Naive thymus-derived CD8-positive, alpha-beta T cell (primary cell): ENCODE results near the gene CISD3. TPM values are rescaled to one million over a fixed set of nuclear protein-coding genes. Genes with fewer than 3 reads are reported as not detected.

Source experiments
- ATAC-seq, 2 donors: fragments of 150-1000 bp; cut with Tn5 transposase in 1 of 2; sonication (Bioruptor Pico), chemical (Tn5 transposase) in 1 of 2; 1 replicate in 1 of 2; 2 replicates in 1 of 2; pipeline ENCODE4 v1.10.0; 2021; ENCODE audit warnings: mild to moderate bottlenecking in 2 of 2, moderate library complexity in 2 of 2
- POLR2A ChIA-PET: fragments of 350-600 bp; sonication (Branson Sonifier 250); formaldehyde crosslinking; loops from one replicate; lab custom pipeline; 2021; ENCODE audit warnings: antibody characterized with exemption; lab: Charles Lee
- DNase-seq, 10 donors: peaks; one replicate each; pipeline versions ENCODE4 v3.0.0 to v3.0.0-alpha.2; 2020 to 2022
- H3K27ac Mint-ChIP-seq, 10 donors: one replicate each; pipeline ENCODE4 v1.8.0; 2020 to 2022; ENCODE audit warnings: mild to moderate bottlenecking in 10 of 10, mixed read lengths in 10 of 10, moderate library complexity in 4 of 10, inconsistent platforms in 1 of 10
- H3K27me3 Mint-ChIP-seq, 5 donors: one replicate each; pipeline ENCODE4 v1.8.0; 2021 to 2022; ENCODE audit warnings: mixed read lengths in 5 of 5
- H3K36me3 Mint-ChIP-seq, 3 donors: one replicate each; pipeline ENCODE4 v1.8.0; 2020 to 2022; ENCODE audit warnings: mixed read lengths in 3 of 3, mild to moderate bottlenecking in 2 of 3, inconsistent platforms in 1 of 3
- H3K4me1 Mint-ChIP-seq, 4 donors: one replicate each; pipeline ENCODE4 v1.8.0; 2021 to 2022; ENCODE audit warnings: mixed read lengths in 4 of 4
- H3K4me3 Mint-ChIP-seq, 10 donors: one replicate each; pipeline ENCODE4 v1.8.0; 2020 to 2022; ENCODE audit warnings: mild to moderate bottlenecking in 10 of 10, mixed read lengths in 10 of 10, moderate library complexity in 6 of 10, inconsistent platforms in 1 of 10
- H3K9me3 Mint-ChIP-seq, 9 donors: one replicate each; pipeline ENCODE4 v1.8.0; 2020 to 2022; ENCODE audit warnings: mixed read lengths in 9 of 9, mild to moderate bottlenecking in 3 of 9, inconsistent platforms in 1 of 9, moderate library complexity in 1 of 9
- polyA plus RNA-seq, 3 donors: library from polyadenylated mRNA; unstranded; fragments of 300-500 nt; fragmentation: Illumina TruSeq; gene quantifications; one replicate each; pipeline ENCODE4 v1.2.3, GENCODE V29; 2021
- total RNA-seq, 8 experiments: library from RNA in 2 of 8; stranded (reverse) in 2 of 8; gene quantifications; one replicate each; pipeline ENCODE4 v1.2.3 and lab custom pipeline; 2021 to 2026

CISD3 gene
- total and polyA plus RNA-seq, 5 experiments from 2014 or later, result 10.7 to 63.3 (median 40.5) TPM

DNA sequence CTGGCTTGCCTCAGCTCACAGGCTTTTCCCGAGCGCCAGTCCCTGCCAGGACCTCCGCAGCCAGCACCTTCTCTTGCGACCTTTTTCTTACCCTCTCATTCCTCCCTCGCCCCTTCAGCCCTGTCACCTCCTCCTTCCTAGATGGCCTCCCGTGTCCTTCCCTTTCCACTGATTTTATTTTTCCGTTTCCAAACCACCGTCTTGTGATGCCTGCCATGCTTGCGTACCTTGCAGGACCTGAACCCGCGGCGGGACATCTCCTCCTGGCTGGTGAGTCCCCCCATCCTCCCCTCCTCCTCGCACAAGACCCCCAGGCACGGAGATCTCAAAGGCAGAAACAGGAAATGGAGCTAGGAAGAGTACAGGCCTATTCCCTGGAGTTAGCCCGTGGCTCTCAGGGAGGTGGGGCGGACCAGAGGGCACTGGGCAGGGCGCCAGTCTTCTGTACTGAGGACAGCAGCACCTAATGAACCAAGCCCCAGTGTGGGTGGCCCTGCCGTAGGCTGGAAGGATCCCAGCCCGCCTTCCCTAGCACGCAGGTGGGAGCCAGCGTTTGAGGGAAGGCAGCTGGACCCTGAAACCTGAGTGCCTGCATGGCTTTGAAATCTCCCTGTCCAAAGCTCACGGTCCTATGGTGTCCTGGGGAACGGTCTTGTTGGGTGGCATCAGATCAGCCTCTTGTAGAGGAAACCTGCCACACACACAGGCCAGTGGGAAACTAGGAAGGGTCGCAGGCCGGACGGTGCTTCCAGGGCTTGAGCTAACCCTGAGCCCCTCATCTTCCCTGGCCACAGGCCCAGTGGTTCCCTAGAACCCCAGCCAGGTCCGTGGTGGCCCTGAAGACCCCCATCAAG lies 612 bp downstream of the CISD3 start:
- DNase-seq (no peak), ATAC-seq (no peak)
- Mint-ChIP-seq H3K36me3 (peaks cover 0 to 14% (median 0%) of the 10 kb centered on the region in 3 donors), H3K27ac (peak overlapping the region; percentile 85 to 97 (median 93)), H3K27me3 (peaks cover 0 to 2% (median 0%) of the 10 kb centered on the region in 5 donors), H3K9me3 (no peaks in the 10 kb centered on the region), H3K4me1 (peaks cover 33 to 80% (median 79%) of the 10 kb centered on the region in 4 donors), H3K4me3 (peak overlapping the region; percentile 84 to 98 (median 95))
- POLR2A ChIA-PET, result interaction anchor here (0.6 to 6.1 kb wide), 10 partner anchors 22 to 423 kb away, joined by 3 to 75 read pairs (median 6); partner anchors contain the start of genes EPOP, LASP1, MLLT6 and PSMB3

DNA sequence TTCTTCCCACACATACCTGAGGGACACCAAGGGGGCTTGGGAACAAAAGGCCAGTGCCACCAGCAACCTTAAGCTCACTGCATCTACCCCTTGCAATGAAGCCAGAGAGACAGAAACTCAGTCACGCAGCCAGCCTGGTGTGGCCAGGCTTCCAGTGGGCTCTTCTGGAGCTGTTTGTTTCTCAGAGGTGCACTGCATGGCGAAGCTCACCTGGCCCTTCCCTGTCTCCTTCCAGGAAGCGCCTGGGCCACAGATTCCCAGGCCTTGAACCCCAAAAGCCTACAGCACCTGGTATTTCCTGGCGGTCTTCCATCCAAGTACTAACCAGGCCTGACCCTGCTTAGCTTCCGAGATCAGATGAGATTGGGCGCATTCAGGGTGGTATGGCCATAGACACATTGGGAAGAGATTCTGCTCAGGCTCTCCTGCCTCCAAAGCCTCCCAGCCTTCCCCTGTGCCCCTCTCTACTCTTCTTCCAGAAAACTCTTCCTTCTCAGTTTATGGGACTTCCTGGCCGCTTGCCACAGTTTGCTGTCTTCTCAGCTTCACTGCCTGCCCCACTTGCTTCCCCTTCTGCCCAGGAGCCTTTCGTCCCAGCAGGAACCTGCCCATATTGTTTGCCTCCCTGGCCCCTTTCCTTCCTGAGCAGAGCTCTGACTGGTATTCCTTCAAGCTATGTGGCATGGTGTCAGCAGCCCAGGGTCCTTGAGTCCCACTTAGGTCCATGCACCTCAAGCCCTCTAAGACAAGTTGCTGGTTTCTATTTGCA lies 1.6 kb downstream of the CISD3 start:
- H3K9me3 Mint-ChIP-seq, result no peaks in the 10 kb centered on the region
- peak overlapping the region; percentile 51 to 96 (median 86) for H3K27ac Mint-ChIP-seq
- DNase-seq (no peak), ATAC-seq (no peak)
- POLR2A ChIA-PET, result interaction anchor here (1.4 to 6.1 kb wide), 5 partner anchors 21 to 57 kb away, joined by 5 to 75 read pairs (median 8); partner anchors contain the start of genes EPOP, MLLT6 and PSMB3
- peaks cover 0 to 10% (median 0%) of the 10 kb centered on the region in 3 donors for H3K36me3 Mint-ChIP-seq
- H3K4me3 Mint-ChIP-seq, result peak overlapping the region; percentile 45 to 98 (median 95)
- H3K27me3 Mint-ChIP-seq, result peaks cover 0 to 2% (median 0%) of the 10 kb centered on the region in 5 donors
- peaks cover 33 to 73% (median 71%) of the 10 kb centered on the region in 4 donors for H3K4me1 Mint-ChIP-seq

DNA sequence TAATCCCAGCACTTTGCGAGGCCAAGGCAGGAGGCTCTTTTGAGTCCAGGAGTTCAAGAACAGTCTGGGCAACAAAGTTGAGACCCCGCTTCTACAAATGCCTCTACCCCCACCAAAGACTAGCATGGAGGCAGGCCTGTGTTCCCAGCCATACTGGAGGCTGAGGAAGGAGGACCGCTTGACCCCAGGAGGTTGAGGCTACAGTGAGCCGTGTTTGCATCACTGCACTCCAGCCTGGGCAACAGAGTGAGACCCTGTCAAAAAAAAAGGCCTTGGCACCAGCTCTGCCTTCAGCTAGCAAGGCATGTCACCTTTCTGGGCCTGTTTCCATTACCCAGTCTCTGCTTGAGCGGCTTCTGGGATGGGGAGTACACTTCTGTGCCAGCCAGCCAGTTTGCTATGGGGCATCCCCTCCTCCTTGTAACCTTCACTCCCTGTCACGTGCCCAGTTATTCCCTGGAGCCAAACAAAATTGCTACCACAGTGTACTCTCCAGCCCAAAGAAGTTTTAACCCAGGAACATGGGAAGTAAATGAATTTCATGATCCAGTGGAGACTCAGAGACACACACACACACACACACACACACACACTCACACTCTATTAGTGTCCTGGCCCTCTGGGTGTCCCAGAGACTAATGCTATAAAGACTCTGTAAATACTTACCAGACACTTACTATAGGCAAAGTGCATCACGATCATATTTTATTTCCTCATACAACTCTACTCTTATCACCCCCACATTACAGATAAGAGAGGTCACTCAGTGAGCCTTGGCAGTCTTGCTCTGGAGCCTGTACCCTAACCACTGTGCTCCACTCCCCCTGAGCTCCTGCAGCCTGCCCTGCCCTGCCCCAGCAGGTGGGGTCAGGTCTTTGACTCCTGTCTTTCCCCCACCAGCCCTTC lies 2.5 kb downstream of the CISD3 start:
- ATAC-seq (no peak), DNase-seq (no peak)
- POLR2A ChIA-PET, result interaction anchor here (6.1 kb wide), 1 partner anchor 27 kb away, joined by 75 read pairs; the partner anchor contains the start of gene MLLT6
- H3K9me3 Mint-ChIP-seq, result no peaks in the 10 kb centered on the region
- peaks cover 0 to 2% (median 0%) of the 10 kb centered on the region in 5 donors for H3K27me3 Mint-ChIP-seq
- peaks cover 32 to 65% (median 64%) of the 10 kb centered on the region in 4 donors for H3K4me1 Mint-ChIP-seq
- H3K4me3 Mint-ChIP-seq, result peak overlapping the region in 8 of 10 donors; percentile 45 to 97 (median 90)
- H3K36me3 Mint-ChIP-seq, result peaks cover 0 to 10% (median 0%) of the 10 kb centered on the region in 3 donors
- peak overlapping the region; percentile 40 to 94 (median 84) for H3K27ac Mint-ChIP-seq

DNA sequence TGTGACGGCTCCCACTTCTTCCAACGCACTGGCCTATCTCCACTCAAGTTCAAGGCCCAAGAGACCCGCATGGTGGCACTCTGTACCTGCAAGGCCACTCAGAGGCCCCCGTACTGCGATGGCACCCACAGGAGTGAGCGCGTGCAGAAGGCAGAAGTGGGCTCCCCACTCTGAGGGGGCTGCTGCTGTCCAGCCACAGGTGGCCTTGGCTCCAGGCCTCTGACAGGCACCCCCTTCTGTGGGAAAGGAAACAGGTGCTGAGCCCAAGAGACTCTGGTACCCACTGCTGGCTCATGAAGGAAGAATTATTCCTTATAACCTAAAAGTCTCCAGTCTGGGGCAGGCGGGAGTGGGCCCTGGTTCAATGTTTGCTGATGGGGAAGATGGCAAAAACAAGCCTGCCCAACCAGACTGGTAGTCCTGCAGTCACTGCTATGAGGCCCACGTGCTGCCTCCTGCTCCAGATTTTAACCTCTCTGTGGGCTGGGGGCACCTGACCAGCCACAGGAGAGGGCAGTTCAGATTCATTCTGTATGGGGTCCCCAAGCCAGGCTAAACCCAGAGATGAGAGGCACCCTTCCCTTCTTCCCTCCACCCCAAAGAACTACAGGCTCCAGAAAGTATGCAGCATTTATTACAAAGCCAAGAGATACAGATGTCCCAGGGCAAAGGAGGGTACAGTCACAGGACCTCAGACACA lies 3.3 kb downstream of the CISD3 start:
- Mint-ChIP-seq H3K4me1 (peaks cover 24 to 57% (median 56%) of the 10 kb centered on the region in 4 donors), H3K9me3 (no peaks in the 10 kb centered on the region), H3K27me3 (no peaks in the 10 kb centered on the region), H3K4me3 (peak overlapping the region in 3 of 10 donors; percentile 29 to 54 (median 48)), H3K27ac (peak overlapping the region in 8 of 10 donors; percentile 34 to 85 (median 77)), H3K36me3 (peaks cover 0 to 10% (median 0%) of the 10 kb centered on the region in 3 donors)
- ATAC-seq, result no peak
- DNase-seq, result no peak
- POLR2A ChIA-PET, result interaction anchor here (2.4 to 6.1 kb wide), 2 partner anchors 28 to 57 kb away, joined by 30 to 75 read pairs; partner anchors contain the start of genes EPOP and MLLT6

GRCh38 chr17:38733982-38734973 lies 4.1 kb downstream of the CISD3 start:
- Mint-ChIP-seq H3K4me3 (no peak overlapping the region), H3K27ac (peak overlapping the region in 7 of 10 donors; percentile 29 to 74 (median 44)), H3K36me3 (peaks cover 0 to 10% (median 0%) of the 10 kb centered on the region in 3 donors), H3K4me1 (peaks cover 24 to 49% (median 48%) of the 10 kb centered on the region in 4 donors), H3K9me3 (no peaks in the 10 kb centered on the region), H3K27me3 (no peaks in the 10 kb centered on the region)
- ATAC-seq (peak in 1 of 2 donors; percentile 24), DNase-seq (peak in 4 of 10 donors; percentile 22 to 35 (median 30))
- POLR2A ChIA-PET, result interaction anchor here (0.7 to 6.1 kb wide), 9 partner anchors 13 to 358 kb away, joined by 3 to 75 read pairs (median 5); partner anchors contain the start of genes EPOP, MLLT6 and PSMB3

DNA sequence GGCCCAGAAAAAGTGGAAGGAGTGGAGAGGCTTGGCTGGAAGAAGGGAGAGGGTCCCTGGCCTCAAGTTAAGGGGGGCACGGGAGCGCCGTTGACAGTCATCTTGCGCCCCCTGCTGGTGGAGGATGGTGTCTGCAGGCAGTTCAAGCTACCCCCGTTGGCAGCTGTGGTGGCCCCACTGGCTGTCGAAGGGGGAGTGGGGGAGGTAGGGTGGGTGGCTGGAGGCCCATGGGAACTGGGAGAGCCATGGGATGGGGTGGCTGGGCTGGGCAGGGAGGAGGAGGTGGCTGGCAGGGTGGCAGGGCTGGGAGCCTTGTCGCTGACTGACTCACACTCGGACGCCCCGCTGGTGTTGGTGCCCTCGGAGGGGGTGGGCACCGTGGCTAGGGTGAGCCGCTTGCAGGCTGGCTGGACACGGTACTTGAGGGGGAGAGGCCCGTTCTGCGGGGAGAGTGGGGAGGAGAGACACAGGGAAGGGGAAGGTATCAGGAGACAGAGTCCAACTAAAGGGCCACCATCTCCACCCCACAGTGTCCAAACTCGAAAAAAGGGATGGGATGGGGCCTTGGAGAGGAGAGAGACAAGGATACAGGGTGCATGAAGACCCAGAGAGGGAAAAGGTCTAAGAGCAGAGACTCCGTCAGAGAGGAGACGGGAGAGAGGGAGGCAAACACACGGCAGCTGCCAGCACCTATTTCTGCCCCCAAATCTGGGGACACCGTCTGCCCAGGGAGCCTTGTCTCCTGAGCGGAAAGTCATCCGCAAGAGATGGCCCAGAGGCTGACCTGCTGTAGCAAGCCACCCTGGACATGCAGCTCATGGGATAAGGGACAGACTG lies 5.2 kb downstream of the CISD3 start:
- ATAC-seq, result peak; percentile 34 to 47
- no peaks in the 10 kb centered on the region for H3K27me3 Mint-ChIP-seq
- DNase-seq, result peak; percentile 55 to 88 (median 76)
- H3K9me3 Mint-ChIP-seq, result no peaks in the 10 kb centered on the region
- peak overlapping the region in 1 of 10 donors; percentile 59 for H3K27ac Mint-ChIP-seq
- peaks cover 0 to 10% (median 0%) of the 10 kb centered on the region in 3 donors for H3K36me3 Mint-ChIP-seq
- peak overlapping the region in 1 of 10 donors; percentile 11 for H3K4me3 Mint-ChIP-seq
- peaks cover 21 to 46% (median 42%) of the 10 kb centered on the region in 4 donors for H3K4me1 Mint-ChIP-seq
- POLR2A ChIA-PET, result interaction anchor here (0.7 to 6.1 kb wide), 9 partner anchors 17 to 357 kb away, joined by 3 to 75 read pairs (median 5); partner anchors contain the start of genes EPOP, MLLT6 and PSMB3

GRCh38 chr17:38738007-38738662 lies 8.0 kb downstream of the CISD3 start:
- no peaks in the 10 kb centered on the region for H3K9me3 Mint-ChIP-seq
- ATAC-seq (no peak), DNase-seq (no peak)
- peaks cover 0 to 2% (median 0%) of the 10 kb centered on the region in 3 donors for H3K36me3 Mint-ChIP-seq
- peaks cover 8 to 22% (median 20%) of the 10 kb centered on the region in 4 donors for H3K4me1 Mint-ChIP-seq
- peak overlapping the region in 2 of 10 donors; percentile 18 to 79 for H3K27ac Mint-ChIP-seq
- no peak overlapping the region for H3K4me3 Mint-ChIP-seq
- peaks cover 0 to 6% (median 3%) of the 10 kb centered on the region in 5 donors for H3K27me3 Mint-ChIP-seq
- POLR2A ChIA-PET, result interaction anchor here (0.7 to 2.0 kb wide), 2 partner anchors 12 to 33 kb away, joined by 4 to 6 read pairs; partner anchors contain the start of gene MLLT6

DNA sequence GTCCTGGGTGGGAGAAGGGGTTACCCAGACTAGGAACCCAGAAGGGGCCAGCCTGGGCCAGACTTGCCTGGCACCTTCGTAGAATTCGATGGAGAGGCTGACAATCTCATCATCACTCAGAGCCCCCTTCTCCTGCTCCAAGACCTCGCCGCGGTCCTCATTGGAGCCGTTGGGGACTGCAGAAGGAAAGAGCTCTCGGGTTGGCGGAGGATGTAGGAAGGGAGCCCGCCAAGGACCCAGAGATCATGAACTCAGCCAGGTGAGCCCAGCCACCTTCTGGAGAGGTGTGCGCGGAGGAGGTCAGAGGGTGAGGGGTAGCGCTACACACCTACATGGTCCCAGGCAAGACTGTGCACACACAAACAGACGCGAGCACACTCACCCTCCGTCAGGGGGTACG lies 8.5 kb downstream of the CISD3 start:
- Mint-ChIP-seq H3K27me3 (peaks cover 0 to 10% (median 3%) of the 10 kb centered on the region in 5 donors), H3K9me3 (no peaks in the 10 kb centered on the region), H3K4me3 (no peak overlapping the region), H3K36me3 (no peaks in the 10 kb centered on the region), H3K27ac (peak overlapping the region in 1 of 10 donors; percentile 79), H3K4me1 (peaks cover 9 to 19% (median 16%) of the 10 kb centered on the region in 4 donors)
- ATAC-seq, result no peak
- POLR2A ChIA-PET, result interaction anchor here (2.0 kb wide), 1 partner anchor 34 kb away, joined by 6 read pairs; the partner anchor contains the start of gene MLLT6
- DNase-seq, result peak in 1 of 10 donors; percentile 51

- Mint-ChIP-seq H3K27me3 (peaks cover 0 to 10% (median 4%) of the 10 kb centered on the region in 5 donors), H3K4me1 (peaks cover 8 to 12% (median 10%) of the 10 kb centered on the region in 4 donors), H3K36me3 (no peaks in the 10 kb centered on the region), H3K27ac (no peak overlapping the region), H3K9me3 (no peaks in the 10 kb centered on the region), H3K4me3 (no peak overlapping the region)
- DNase-seq, result peak in 1 of 10 donors; percentile 58
- ATAC-seq, result no peak
- POLR2A ChIA-PET, result no interaction called here
Measured at GRCh38 chr17:38739305-38739704, 9.2 kb downstream of the CISD3 start.
